LNCAP (cell line): ENCODE measurements around the gene SEMA3F.

Experiments
- CTCF ChIP-seq: fragments of 450-650 bp; IDR thresholded peaks from 2 replicates; pipeline ENCODE4 v1.5.1; 2017; ENCODE audit warnings: mild to moderate bottlenecking

Gene SEMA3F

GRCh38 chr3:50158530-50159146 is 3.5 kb downstream of the SEMA3F start:
- TF ChIP-seq CTCF: no peak

GRCh38 chr3:50160561-50160983 is 5.4 kb downstream of the SEMA3F start:
- no peak for TF ChIP-seq CTCF

GRCh38 chr3:50161320-50161719 is 6.2 kb downstream of the SEMA3F start:
- no peak for TF ChIP-seq CTCF

GRCh38 chr3:50162034-50162883 is 7.1 kb downstream of the SEMA3F start:
- TF ChIP-seq CTCF: no peak

GRCh38 chr3:50163572-50164455 is 8.7 kb downstream of the SEMA3F start:
- no peak for TF ChIP-seq CTCF

- TF ChIP-seq CTCF: no peak
Measured at GRCh38 chr3:50164481-50164880, 9.4 kb downstream of the SEMA3F start.
